HG03558 (cell line): ENCODE results near the gene SEMA3B.

ENCODE experiments used
- ATAC-seq: cut with Tn5 transposase; IDR thresholded peaks from one replicate; pipeline ENCODE4 v1.9.1; 2021; ENCODE audit warnings: moderate number of reproducible peaks; ENCODE audit not compliant: unreplicated experiment; ENCODE audit errors: extremely low read depth

Gene SEMA3B

GRCh38 chr3:50288387-50289007, 19.6 kb downstream of the SEMA3B start:
- no peak for ATAC-seq

- ATAC-seq, result no peak
Measured at GRCh38 chr3:50289130-50289529, 20.2 kb downstream of the SEMA3B start.

DNA sequence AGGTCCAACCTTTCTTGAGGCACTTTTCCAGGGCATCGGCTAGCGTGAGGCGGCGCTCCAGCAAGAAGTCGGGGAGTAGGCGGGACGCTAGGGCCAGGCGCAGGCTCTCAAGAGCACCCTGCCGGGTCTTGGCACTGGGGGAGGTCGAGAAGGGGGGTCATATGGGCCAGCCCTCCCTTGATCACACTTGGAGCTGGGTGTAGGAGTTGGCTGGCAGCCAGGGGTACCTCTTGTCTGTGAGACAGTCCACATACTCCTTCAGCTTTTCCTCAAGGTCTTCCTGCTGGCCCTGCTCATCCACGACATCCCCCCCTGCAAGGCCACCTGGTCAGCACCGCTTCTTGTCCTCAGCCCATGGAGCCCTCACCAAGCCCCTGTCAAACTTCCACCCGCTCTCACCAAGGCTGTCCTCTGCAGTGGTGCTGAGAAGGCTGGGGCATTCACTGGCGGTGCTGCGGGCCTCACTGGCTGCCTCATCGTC, 21.3 kb downstream of the SEMA3B start:
- ATAC-seq, result no peak

- ATAC-seq, result peak; percentile 89
Measured at GRCh38 chr3:50292159-50293078, 23.5 kb downstream of the SEMA3B start, which contains the start of gene IFRD2. IFRD2 (minus strand) TSS chr3:50292429; CDS start chr3:50292274, 155 bp downstream.

DNA sequence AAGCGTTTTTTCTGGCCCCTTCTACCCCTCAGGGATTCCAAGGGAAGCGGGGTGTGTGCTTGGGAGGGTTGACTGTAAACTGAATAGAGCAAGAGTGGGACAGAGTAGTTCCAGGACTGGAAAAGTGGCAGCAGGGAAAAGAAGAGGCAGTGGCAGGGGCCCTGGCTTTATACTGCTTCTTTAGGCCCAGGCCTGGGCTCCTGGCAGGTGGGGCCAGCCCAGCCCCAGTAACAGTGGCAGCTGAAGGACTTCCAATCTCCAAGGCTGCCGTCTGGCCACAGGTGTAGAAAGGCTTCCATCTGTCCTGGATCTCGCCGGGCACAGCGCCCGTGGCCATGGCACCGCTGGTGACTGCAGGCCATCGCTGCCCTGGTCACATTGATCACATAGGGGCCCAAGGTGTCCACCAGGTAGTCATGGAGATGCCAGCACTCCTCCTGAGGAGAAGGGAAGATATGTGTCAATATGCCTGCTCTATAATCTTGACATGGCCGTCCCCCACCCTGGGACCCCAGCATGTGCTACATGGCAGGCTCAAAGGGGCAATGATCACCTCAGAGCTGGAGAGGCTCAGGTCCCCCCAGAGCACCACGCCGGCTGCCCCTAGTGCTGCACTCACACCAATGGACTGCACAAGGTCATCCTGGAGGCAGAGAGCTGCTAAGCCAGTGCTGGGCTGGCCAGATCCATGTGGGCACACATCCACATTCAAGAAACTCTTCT, 24.3 kb downstream of the SEMA3B start:
- ATAC-seq, result no peak

DNA sequence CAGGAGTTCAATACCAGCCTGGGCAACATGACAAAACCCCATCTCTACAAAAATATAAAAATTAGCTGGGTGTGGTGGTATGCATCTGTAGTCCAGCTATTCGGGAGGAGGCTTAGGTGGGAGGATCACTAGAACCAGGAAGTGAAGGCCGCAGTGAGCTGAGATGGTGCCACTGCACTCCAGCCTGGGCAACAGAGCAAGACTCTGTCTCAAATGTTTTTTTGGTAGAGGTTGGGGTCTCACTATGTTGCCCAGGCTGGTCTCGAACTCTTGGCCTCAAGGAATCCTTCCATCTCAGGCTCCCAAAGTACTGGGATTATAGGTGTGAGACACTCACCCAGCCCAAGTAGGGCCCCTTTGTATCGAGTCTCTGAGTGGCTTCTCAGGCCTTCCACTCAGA, 25.1 kb downstream of the SEMA3B start:
- ATAC-seq, result no peak

GRCh38 chr3:50294492-50295403, 25.8 kb downstream of the SEMA3B start:
- no peak for ATAC-seq

GRCh38 chr3:50295553-50296431, 26.8 kb downstream of the SEMA3B start:
- ATAC-seq, result no peak

GRCh38 chr3:50296721-50297383, 27.9 kb downstream of the SEMA3B start:
- no peak for ATAC-seq

DNA sequence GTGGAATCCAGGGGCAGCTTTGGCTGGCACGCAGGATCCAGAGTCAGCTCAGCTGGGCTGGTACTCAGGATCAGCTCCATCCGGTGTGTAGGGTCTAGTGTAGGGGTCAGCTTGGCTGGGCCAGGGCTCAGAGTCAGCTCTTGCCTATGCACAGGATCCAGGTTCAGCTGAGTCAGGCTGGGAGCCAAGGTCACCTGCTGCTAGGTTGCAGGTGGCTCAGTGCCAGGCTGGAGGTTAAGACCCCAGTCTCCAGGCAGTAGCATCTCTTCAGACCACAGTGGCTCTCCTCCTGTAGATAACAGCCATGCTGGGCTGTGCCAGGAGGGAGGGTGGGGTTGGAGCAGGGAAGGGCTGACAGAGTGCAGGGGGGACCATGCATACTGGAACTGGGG, 28.4 kb downstream of the SEMA3B start:
- no peak for ATAC-seq

GRCh38 chr3:50297896-50298725, 29.2 kb downstream of the SEMA3B start:
- no peak for ATAC-seq

- ATAC-seq, result peak; percentile 51
Measured at GRCh38 chr3:50298836-50299637, 30.1 kb downstream of the SEMA3B start, which contains the start of the genes HYAL3 and NAA80. HYAL3 (minus strand) TSS chr3:50299405; CDS start chr3:50295602, 3,803 bp downstream. NAA80 (minus strand) TSS chr3:50299405; CDS start chr3:50297463, 1,942 bp downstream.

- ATAC-seq, result no peak
Measured at GRCh38 chr3:50299638-50299928, 30.6 kb downstream of the SEMA3B start.

DNA sequence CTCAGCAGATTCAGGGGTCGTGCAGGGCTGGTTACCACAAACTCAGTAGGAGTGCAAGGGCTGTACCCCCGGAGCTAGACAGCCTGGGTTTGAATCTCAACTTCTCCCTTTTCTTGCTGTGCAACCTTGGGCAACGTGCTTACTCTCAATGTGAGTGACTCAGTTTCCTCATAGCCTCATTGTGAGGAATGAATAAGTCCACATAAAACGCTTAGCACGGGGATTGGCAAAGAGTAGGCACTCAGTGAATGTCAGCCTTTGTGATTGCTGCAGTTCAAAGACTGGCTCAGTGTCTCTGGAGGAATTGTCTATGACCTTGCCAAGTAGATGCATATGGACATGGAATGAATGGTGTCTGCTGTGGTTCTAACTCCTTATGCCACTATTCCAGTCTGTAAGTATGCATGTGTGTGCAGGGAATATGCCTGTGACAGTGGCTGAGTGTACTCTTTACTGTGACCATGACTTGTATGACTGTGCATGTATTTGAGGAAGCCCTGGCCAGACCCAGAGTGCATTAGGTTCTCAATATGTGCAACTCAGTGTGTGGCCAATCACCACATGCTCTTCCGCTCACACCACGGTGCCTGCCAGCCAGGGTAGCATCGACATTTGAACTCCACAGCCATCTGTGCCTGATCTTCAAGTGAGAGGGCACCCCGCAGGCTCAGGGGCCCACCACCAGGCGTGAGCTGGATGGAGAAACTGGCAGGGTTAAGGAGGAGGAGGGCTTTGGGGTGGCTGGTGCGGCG, 31.2 kb downstream of the SEMA3B start:
- ATAC-seq, result no peak

GRCh38 chr3:50300681-50301254, 31.8 kb downstream of the SEMA3B start:
- no peak for ATAC-seq
